ENCODE measurements around the gene ART5.

DNA sequence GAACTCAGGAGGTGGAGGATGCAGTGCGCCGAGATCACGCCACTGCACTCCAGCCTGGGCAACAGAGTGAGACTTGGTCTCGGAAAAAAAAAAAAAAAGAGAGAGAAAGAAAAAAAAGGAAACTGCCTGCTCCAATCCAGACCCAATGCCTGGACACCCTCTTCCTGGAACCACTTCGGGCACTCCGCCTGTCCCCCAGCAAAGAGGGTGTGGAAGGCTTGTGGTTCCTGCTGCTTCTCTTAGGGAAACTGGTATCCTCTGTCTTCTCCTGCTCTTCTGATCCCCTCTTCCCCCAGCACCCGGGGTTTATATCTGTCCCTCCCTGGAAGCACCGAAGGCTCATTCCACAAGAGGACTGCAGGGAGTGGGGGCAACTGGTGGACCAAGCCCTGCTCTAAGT, 16.5 kb upstream of the ART5 start:
- TF ChIP-seq, protein P1, sequence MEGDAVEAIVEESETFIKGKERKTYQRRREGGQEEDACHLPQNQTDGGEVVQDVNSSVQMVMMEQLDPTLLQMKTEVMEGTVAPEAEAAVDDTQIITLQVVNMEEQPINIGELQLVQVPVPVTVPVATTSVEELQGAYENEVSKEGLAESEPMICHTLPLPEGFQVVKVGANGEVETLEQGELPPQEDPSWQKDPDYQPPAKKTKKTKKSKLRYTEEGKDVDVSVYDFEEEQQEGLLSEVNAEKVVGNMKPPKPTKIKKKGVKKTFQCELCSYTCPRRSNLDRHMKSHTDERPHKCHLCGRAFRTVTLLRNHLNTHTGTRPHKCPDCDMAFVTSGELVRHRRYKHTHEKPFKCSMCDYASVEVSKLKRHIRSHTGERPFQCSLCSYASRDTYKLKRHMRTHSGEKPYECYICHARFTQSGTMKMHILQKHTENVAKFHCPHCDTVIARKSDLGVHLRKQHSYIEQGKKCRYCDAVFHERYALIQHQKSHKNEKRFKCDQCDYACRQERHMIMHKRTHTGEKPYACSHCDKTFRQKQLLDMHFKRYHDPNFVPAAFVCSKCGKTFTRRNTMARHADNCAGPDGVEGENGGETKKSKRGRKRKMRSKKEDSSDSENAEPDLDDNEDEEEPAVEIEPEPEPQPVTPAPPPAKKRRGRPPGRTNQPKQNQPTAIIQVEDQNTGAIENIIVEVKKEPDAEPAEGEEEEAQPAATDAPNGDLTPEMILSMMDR (IDR thresholded peaks at IDR 0.05): no peak
- TF ChIP-seq POLR2A (IDR thresholded peaks at IDR 0.05): no peak

Measured in ovary (tissue), 3 donors.